A673 (cell line): ENCODE results near the gene FRAT1. TPM values are rescaled to one million over a fixed set of nuclear protein-coding genes. Genes with fewer than 3 reads are reported as not detected.

Source experiments
- BruUV-seq: library from RNA; stranded (reverse); fragments of 400-500 nt; replicated peaks from 2 replicates; lab custom pipeline; 2021; lab: Mats Ljungman, UMichigan
- CTCF ChIA-PET: fragments of 300-600 bp; sonication (Branson Sonifier 250); formaldehyde crosslinking; loops from one replicate; lab custom pipeline; 2022; ENCODE audit warnings: antibody characterized with exemption; lab: Charles Lee
- POLR2A ChIA-PET: fragments of 300-600 bp; sonication (Branson Sonifier 250); formaldehyde crosslinking; loops from one replicate; lab custom pipeline; 2022; ENCODE audit warnings: antibody characterized with exemption; ENCODE audit not compliant: low non-redundant PET; lab: Charles Lee
- DNase-seq: peaks from one replicate; pipeline ENCODE4 v3.0.0-alpha.2; 2015; ENCODE audit warnings: low spot score
- H3K27ac ChIP-seq: fragments of 200-600 bp; sonication (generic); 2 replicates; pipeline ENCODE4 v1.5.1; 2016; ENCODE audit warnings: mixed run types, low read depth, mild to moderate bottlenecking, mixed read lengths, antibody characterized with exemption, low read length; ENCODE audit not compliant: poor library complexity, severe bottlenecking
- H3K27me3 ChIP-seq: fragments of 200-600 bp; sonication (generic); replicated peaks from 2 replicates; pipeline ENCODE4 v1.6.1; 2017; ENCODE audit warnings: mixed run types, low read depth, mild to moderate bottlenecking, mixed read lengths, antibody characterized with exemption, low read length; ENCODE audit not compliant: insufficient read depth, poor library complexity
- H3K36me3 ChIP-seq: fragments of 200-600 bp; sonication (generic); 2 replicates; pipeline ENCODE4 v1.6.1; 2016; ENCODE audit warnings: mixed run types, mild to moderate bottlenecking, mixed read lengths, antibody characterized with exemption, low read length; ENCODE audit not compliant: insufficient read depth, poor library complexity, severe bottlenecking
- H3K4me1 ChIP-seq: fragments of 200-600 bp; sonication (generic); 2 replicates; pipeline ENCODE4 v1.6.1; 2017; ENCODE audit warnings: mixed run types, mild to moderate bottlenecking, mixed read lengths, antibody characterized with exemption, low read length; ENCODE audit not compliant: insufficient read depth, poor library complexity, severe bottlenecking
- H3K4me3 ChIP-seq: fragments of 200-600 bp; sonication (generic); 2 replicates; pipeline ENCODE4 v1.5.1; 2016; ENCODE audit warnings: low read depth, mixed run types, mild to moderate bottlenecking, mixed read lengths, low read length; ENCODE audit not compliant: poor library complexity, severe bottlenecking
- H3K9me3 ChIP-seq: fragments of 200-600 bp; sonication (generic); 2 replicates; pipeline ENCODE4 v1.6.1; 2016; ENCODE audit warnings: mixed run types, low read depth, mild to moderate bottlenecking, mixed read lengths, antibody characterized with exemption, low read length; ENCODE audit not compliant: poor library complexity, severe bottlenecking
- CTCF ChIP-seq: fragments of 300-800, 200-600 bp; sonication (generic); conservative IDR thresholded peaks from 2 replicates; pipeline ENCODE4 v1.5.1; 2017; ENCODE audit warnings: low read depth, mild to moderate bottlenecking, antibody characterized with exemption, low read length, moderate library complexity, mixed read lengths
- EZH2 ChIP-seq: fragments of 200-600 bp; sonication (generic); IDR thresholded peaks from 2 replicates; pipeline ENCODE4 v1.6.1; 2017; ENCODE audit warnings: borderline replicate concordance, low read depth, mild to moderate bottlenecking, mixed read lengths, antibody characterized with exemption, low read length; ENCODE audit not compliant: poor library complexity, severe bottlenecking
- intact Hi-C: fragments of 100-400 bp; cut with micrococcal nuclease; formaldehyde crosslinking; loops from one replicate; pipeline ENCODE4 v1.10.0; 2022; ENCODE audit not compliant: unreplicated experiment
- total RNA-seq: library from RNA; stranded (reverse); gene quantifications from 2 replicates; pipeline ENCODE4 v1.2.3, GENCODE V29; 2021

The FRAT1 gene
- total RNA-seq, 1 experiment from 2014 or later, result 0.45 TPM

DNA sequence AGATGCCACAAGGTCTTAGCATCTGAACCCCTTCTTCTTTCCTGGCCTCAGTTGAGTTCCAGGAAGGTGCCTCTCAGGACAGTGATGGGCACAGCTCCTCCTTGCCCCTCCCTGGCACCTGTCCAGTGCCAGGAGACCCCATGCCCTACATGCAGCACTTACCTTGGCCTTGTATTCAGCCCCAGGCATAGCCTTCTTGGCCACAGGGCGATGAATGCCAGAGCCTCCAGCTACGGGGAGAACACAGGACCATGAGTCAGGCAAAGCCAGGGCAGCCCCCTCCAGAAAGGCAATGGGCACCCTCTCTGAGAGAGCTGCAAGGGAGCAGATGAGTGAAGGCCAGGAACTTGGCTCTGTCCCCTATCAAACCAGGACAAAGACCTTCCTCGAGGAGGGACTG is 39.7 kb downstream of the FRAT1 start:
- H3K9me3 ChIP-seq, result no peaks in the 10 kb centered on the region
- H3K27ac ChIP-seq, result no peak overlapping the region
- peaks cover 14% of the 10 kb centered on the region for H3K36me3 ChIP-seq
- no peak overlapping the region for H3K4me3 ChIP-seq
- intact Hi-C loops, result no loop called here
- ChIA-PET CTCF (no interaction called here), POLR2A (no interaction called here)
- BruUV-seq, result no TSS peak
- H3K4me1 ChIP-seq, result no peaks in the 10 kb centered on the region
- H3K27me3 ChIP-seq, result no peaks in the 10 kb centered on the region
- TF ChIP-seq CTCF, result no peak
- TF ChIP-seq EZH2, result no peak
- no peak for DNase-seq

GRCh38 chr10:97360705-97361536 is 41.9 kb downstream of the FRAT1 start:
- intact Hi-C loops, result no loop called here
- POLR2A ChIA-PET, result no interaction called here
- no TSS peak for BruUV-seq
- H3K36me3 ChIP-seq, result peaks cover 14% of the 10 kb centered on the region
- CTCF ChIA-PET, result no interaction called here
- no peak overlapping the region for H3K4me3 ChIP-seq
- H3K27me3 ChIP-seq, result no peaks in the 10 kb centered on the region
- TF ChIP-seq EZH2 (no peak), CTCF (no peak)
- H3K4me1 ChIP-seq, result no peaks in the 10 kb centered on the region
- no peaks in the 10 kb centered on the region for H3K9me3 ChIP-seq
- no peak overlapping the region for H3K27ac ChIP-seq
- DNase-seq, result no peak

- Histone ChIP-seq H3K4me1 (no peaks in the 10 kb centered on the region), H3K36me3 (peaks cover 10% of the 10 kb centered on the region), H3K27ac (no peak overlapping the region), H3K4me3 (no peak overlapping the region), H3K27me3 (no peaks in the 10 kb centered on the region), H3K9me3 (no peaks in the 10 kb centered on the region)
- intact Hi-C loops, result no loop called here
- CTCF ChIA-PET, result no interaction called here
- POLR2A ChIA-PET, result no interaction called here
- TF ChIP-seq CTCF (no peak), EZH2 (no peak)
- BruUV-seq, result no TSS peak
- no peak for DNase-seq
These were observed 42.4 kb downstream of the FRAT1 start for GRCh38 chr10:97361537-97361901.
